Astrocyte (in vitro differentiated cells and primary cell): ENCODE measurements around the gene GPBAR1. TPM values are rescaled to one million over a fixed set of nuclear protein-coding genes. Genes with fewer than 3 reads are reported as not detected.

ENCODE experiments used
- DNase-seq: peaks from one replicate; pipeline ENCODE4 v3.0.0-alpha.2; 2010; ENCODE audit warnings: low read depth
- FAIRE-seq: peaks from 2 replicates; lab custom pipeline; 2011; peaks lifted over from hg19 to GRCh38; lab: Jason Lieb, UNC
- H2AFZ ChIP-seq: 2 replicates; pipeline ENCODE4 v1.6.0; 2012; ENCODE audit warnings: low read depth, low read length, inconsistent platforms
- H3K27ac ChIP-seq: 2 replicates; pipeline ENCODE4 v1.5.1; 2011; ENCODE audit warnings: low read depth, low read length, inconsistent platforms
- H3K27me3 ChIP-seq: 2 replicates; pipeline ENCODE4 v1.6.0; 2011; ENCODE audit warnings: low read length, inconsistent platforms; ENCODE audit not compliant: insufficient read depth
- H3K36me3 ChIP-seq: 2 replicates; pipeline ENCODE4 v1.5.1; 2011; ENCODE audit warnings: low read length, inconsistent platforms; ENCODE audit not compliant: insufficient read depth
- H3K4me1 ChIP-seq: 2 replicates; pipeline ENCODE4 v1.5.1; 2011; ENCODE audit warnings: low read length, inconsistent platforms; ENCODE audit not compliant: insufficient read depth
- H3K4me2 ChIP-seq: 2 replicates; pipeline ENCODE4 v1.6.0; 2012; ENCODE audit warnings: low read length, inconsistent platforms
- H3K4me3 ChIP-seq: 2 replicates; pipeline ENCODE4 v1.5.1; 2011; ENCODE audit warnings: low read depth, mild to moderate bottlenecking, low read length, inconsistent platforms; ENCODE audit not compliant: insufficient read depth
- H3K79me2 ChIP-seq: 2 replicates; pipeline ENCODE4 v1.6.0; 2012; ENCODE audit warnings: mild to moderate bottlenecking, low read length, inconsistent platforms; ENCODE audit not compliant: insufficient read depth
- H3K9ac ChIP-seq: 2 replicates; pipeline ENCODE4 v1.6.0; 2012; ENCODE audit warnings: mild to moderate bottlenecking, low read length, inconsistent platforms
- H3K9me3 ChIP-seq: 2 replicates; pipeline ENCODE4 v1.5.1; 2012; ENCODE audit warnings: low read depth, mild to moderate bottlenecking, low read length, inconsistent platforms; ENCODE audit not compliant: insufficient read depth
- H4K20me1 ChIP-seq: 2 replicates; pipeline ENCODE4 v1.6.0; 2012; ENCODE audit warnings: low read length, inconsistent platforms; ENCODE audit not compliant: insufficient read depth
- H3K27ac Mint-ChIP-seq: one replicate; pipeline ENCODE4 v1.8.0; 2021; ENCODE audit warnings: mild to moderate bottlenecking, mixed read lengths; ENCODE audit not compliant: unreplicated experiment
- H3K27me3 Mint-ChIP-seq: one replicate; pipeline ENCODE4 v1.8.0; 2021; ENCODE audit warnings: low read depth, mixed read lengths; ENCODE audit not compliant: unreplicated experiment
- H3K36me3 Mint-ChIP-seq: one replicate; pipeline ENCODE4 v1.8.0; 2021; ENCODE audit warnings: low read depth, mixed read lengths; ENCODE audit not compliant: unreplicated experiment
- H3K4me1 Mint-ChIP-seq: one replicate; pipeline ENCODE4 v1.8.0; 2021; ENCODE audit warnings: low read depth, mixed read lengths; ENCODE audit not compliant: unreplicated experiment
- H3K4me3 Mint-ChIP-seq: one replicate; pipeline ENCODE4 v1.8.0; 2021; ENCODE audit warnings: mild to moderate bottlenecking, moderate library complexity, mixed read lengths; ENCODE audit not compliant: unreplicated experiment
- H3K9me3 Mint-ChIP-seq: one replicate; pipeline ENCODE4 v1.8.0; 2021; ENCODE audit warnings: mild to moderate bottlenecking, mixed read lengths; ENCODE audit not compliant: unreplicated experiment
- CTCF ChIP-seq: IDR thresholded peaks from 2 replicates; pipeline ENCODE4 v1.5.1; 2011; ENCODE audit warnings: low read depth, mild to moderate bottlenecking, inconsistent platforms, low read length, moderate library complexity; ENCODE audit not compliant: insufficient read depth
- EZH2 ChIP-seq: IDR thresholded peaks from 2 replicates; pipeline ENCODE4 v1.6.1; 2012; ENCODE audit warnings: mild to moderate bottlenecking, low read length, inconsistent platforms; ENCODE audit not compliant: insufficient read depth
- total RNA-seq: library from RNA; stranded (reverse); gene quantifications from 2 replicates; pipeline ENCODE4 v1.2.1, GENCODE V29; 2021

Gene GPBAR1
- total RNA-seq, 1 donor from 2014 or later, result 0.70 TPM

- Histone ChIP-seq H3K4me3 (peak overlapping the region; percentile 14), H3K79me2 (peaks cover 63% of the 10 kb centered on the region)
Measured at GRCh38 chr2:218289639-218290315, 29.0 kb downstream of the GPBAR1 start.

GRCh38 chr2:218290316-218291261 lies 29.8 kb downstream of the GPBAR1 start:
- H3K36me3 ChIP-seq, result no peaks in the 10 kb centered on the region
- no peak overlapping the region for H2AFZ ChIP-seq
- H3K27ac ChIP-seq, result no peak overlapping the region
- Mint-ChIP-seq H3K9me3 (no peaks in the 10 kb centered on the region), H3K4me1 (peaks cover 30% of the 10 kb centered on the region), H3K36me3 (peaks cover 2% of the 10 kb centered on the region), H3K27me3 (no peaks in the 10 kb centered on the region), H3K4me3 (peak overlapping the region; percentile 72), H3K27ac (peak overlapping the region; percentile 59)
- FAIRE-seq (no peak), DNase-seq (no peak)
- H3K4me3 ChIP-seq, result peak overlapping the region; percentile 79
- H3K9me3 ChIP-seq, result no peaks in the 10 kb centered on the region
- H3K4me2 ChIP-seq, result peak overlapping the region; percentile 94
- peak overlapping the region; percentile 87 for H3K9ac ChIP-seq
- peaks cover 50% of the 10 kb centered on the region for H3K4me1 ChIP-seq
- no peaks in the 10 kb centered on the region for H3K27me3 ChIP-seq
- peaks cover 55% of the 10 kb centered on the region for H3K79me2 ChIP-seq
- H4K20me1 ChIP-seq, result peaks cover 4% of the 10 kb centered on the region
- no peak for TF ChIP-seq CTCF
- no peak for TF ChIP-seq EZH2

More at GRCh38 chr2:218289639-218290315, 29.0 kb downstream of the GPBAR1 start:
- H2AFZ ChIP-seq, result no peak overlapping the region
- H3K27me3 Mint-ChIP-seq, result no peaks in the 10 kb centered on the region
- peak overlapping the region; percentile 59 for H3K27ac Mint-ChIP-seq
- no peak for FAIRE-seq
- peak overlapping the region; percentile 62 for H3K4me3 Mint-ChIP-seq
- peak; percentile 59 for DNase-seq
- H3K9me3 Mint-ChIP-seq, result no peaks in the 10 kb centered on the region
- H4K20me1 ChIP-seq, result peaks cover 4% of the 10 kb centered on the region
- peaks cover 2% of the 10 kb centered on the region for H3K36me3 Mint-ChIP-seq
- H3K27me3 ChIP-seq, result no peaks in the 10 kb centered on the region
- H3K9ac ChIP-seq, result peak overlapping the region; percentile 12
- no peak overlapping the region for H3K27ac ChIP-seq
- H3K36me3 ChIP-seq, result no peaks in the 10 kb centered on the region
- H3K4me2 ChIP-seq, result peak overlapping the region; percentile 94
- TF ChIP-seq EZH2 (no peak), CTCF (no peak)
- no peaks in the 10 kb centered on the region for H3K9me3 ChIP-seq
- H3K4me1 Mint-ChIP-seq, result peaks cover 37% of the 10 kb centered on the region
- peaks cover 56% of the 10 kb centered on the region for H3K4me1 ChIP-seq
